Subcutaneous abdominal adipose tissue (tissue), 5 donors: ENCODE data around the gene ERH.

Experiments used
- H3K27ac ChIP-seq: one replicate; pipeline ENCODE4 v1.7.0; 2013; ENCODE audit warnings: low read depth, mild to moderate bottlenecking, inconsistent platforms, low read length, moderate library complexity
- H3K27me3 ChIP-seq, 5 donors: one replicate each; pipeline ENCODE4 v1.7.0; 2013; ENCODE audit warnings: low read length in 5 of 5, inconsistent platforms in 1 of 5; ENCODE audit not compliant: control insufficient read depth in 5 of 5, insufficient read depth in 4 of 5
- H3K36me3 ChIP-seq, 5 donors: one replicate each; pipeline ENCODE4 v1.7.0; 2013; ENCODE audit warnings: low read length in 5 of 5; ENCODE audit not compliant: control insufficient read depth in 5 of 5, insufficient read depth in 5 of 5
- H3K4me1 ChIP-seq, 5 donors: one replicate each; pipeline ENCODE4 v1.7.0; 2013; ENCODE audit warnings: low read length in 5 of 5, mild to moderate bottlenecking in 3 of 5, moderate library complexity in 1 of 5; ENCODE audit not compliant: control insufficient read depth in 5 of 5, insufficient read depth in 5 of 5
- H3K4me3 ChIP-seq, 5 donors: one replicate each; pipeline ENCODE4 v1.7.0; 2013; ENCODE audit warnings: low read length in 5 of 5, low read depth in 1 of 5
- H3K9ac ChIP-seq, 5 donors: one replicate each; pipeline ENCODE4 v1.7.0; 2013; ENCODE audit warnings: low read length in 5 of 5, mild to moderate bottlenecking in 4 of 5, moderate library complexity in 3 of 5
- H3K9me3 ChIP-seq, 5 donors: one replicate each; pipeline ENCODE4 v1.7.0; 2013; ENCODE audit warnings: low read length in 5 of 5; ENCODE audit not compliant: control insufficient read depth in 5 of 5
- donor health status: healthy.
- donor health status: healthy.
- donor health status: healthy.
- donor health status: healthy.
- donor health status: healthy.

ERH gene

GRCh38 chr14:69360438-69361108, 37.5 kb downstream of the ERH start:
- Histone ChIP-seq H3K27me3 (peaks cover 0 to 9% (median 0%) of the 10 kb centered on the region in 5 donors), H3K36me3 (no peaks in the 10 kb centered on the region), H3K4me1 (peaks cover 0 to 6% (median 3%) of the 10 kb centered on the region in 5 donors), H3K9me3 (no peaks in the 10 kb centered on the region), H3K27ac (no peak overlapping the region), H3K4me3 (no peak overlapping the region), H3K9ac (no peak overlapping the region)

GRCh38 chr14:69358966-69359365, 39.1 kb downstream of the ERH start:
- H3K27ac ChIP-seq: no peak overlapping the region
- no peak overlapping the region for H3K9ac ChIP-seq
- peaks cover 0 to 9% (median 0%) of the 10 kb centered on the region in 5 donors for H3K27me3 ChIP-seq
- H3K9me3 ChIP-seq: no peaks in the 10 kb centered on the region
- H3K4me3 ChIP-seq: no peak overlapping the region
- peaks cover 0 to 12% (median 3%) of the 10 kb centered on the region in 5 donors for H3K4me1 ChIP-seq
- peaks cover 0 to 2% (median 0%) of the 10 kb centered on the region in 5 donors for H3K36me3 ChIP-seq

- Histone ChIP-seq H3K27ac (no peak overlapping the region), H3K9me3 (no peaks in the 10 kb centered on the region), H3K9ac (no peak overlapping the region), H3K36me3 (peaks cover 0 to 2% (median 0%) of the 10 kb centered on the region in 5 donors), H3K4me1 (peaks cover 0 to 12% (median 3%) of the 10 kb centered on the region in 5 donors), H3K27me3 (peaks cover 0 to 9% (median 0%) of the 10 kb centered on the region in 5 donors), H3K4me3 (no peak overlapping the region)
Observed at GRCh38 chr14:69358233-69358963, 39.7 kb downstream of the ERH start.

- H3K36me3 ChIP-seq: peaks cover 0 to 2% (median 0%) of the 10 kb centered on the region in 5 donors
- H3K4me3 ChIP-seq: no peak overlapping the region
- H3K9ac ChIP-seq: no peak overlapping the region
- H3K27ac ChIP-seq: no peak overlapping the region
- no peaks in the 10 kb centered on the region for H3K9me3 ChIP-seq
- H3K4me1 ChIP-seq: peaks cover 0 to 12% (median 3%) of the 10 kb centered on the region in 5 donors
- H3K27me3 ChIP-seq: peaks cover 0 to 9% (median 0%) of the 10 kb centered on the region in 5 donors
Observed at GRCh38 chr14:69357544-69358200, 40.4 kb downstream of the ERH start.

- Histone ChIP-seq H3K27me3 (peaks cover 0 to 9% (median 0%) of the 10 kb centered on the region in 5 donors), H3K9ac (no peak overlapping the region), H3K4me3 (no peak overlapping the region), H3K4me1 (peaks cover 0 to 12% (median 3%) of the 10 kb centered on the region in 5 donors), H3K9me3 (no peaks in the 10 kb centered on the region), H3K36me3 (peaks cover 0 to 3% (median 0%) of the 10 kb centered on the region in 5 donors), H3K27ac (no peak overlapping the region)
Observed at GRCh38 chr14:69356903-69357543, 41.1 kb downstream of the ERH start.

GRCh38 chr14:69355607-69356281, 42.4 kb downstream of the ERH start:
- Histone ChIP-seq H3K9me3 (no peaks in the 10 kb centered on the region), H3K9ac (no peak overlapping the region), H3K4me1 (peaks cover 0 to 12% (median 3%) of the 10 kb centered on the region in 5 donors), H3K4me3 (no peak overlapping the region), H3K27me3 (peaks cover 0 to 9% (median 0%) of the 10 kb centered on the region in 5 donors), H3K27ac (peak overlapping the region; percentile 27), H3K36me3 (peaks cover 0 to 5% (median 3%) of the 10 kb centered on the region in 5 donors)

GRCh38 chr14:69355154-69355597, 42.9 kb downstream of the ERH start:
- H3K9ac ChIP-seq: no peak overlapping the region
- H3K27ac ChIP-seq: peak overlapping the region; percentile 27
- H3K4me3 ChIP-seq: no peak overlapping the region
- H3K36me3 ChIP-seq: peaks cover 0 to 5% (median 3%) of the 10 kb centered on the region in 5 donors
- H3K9me3 ChIP-seq: no peaks in the 10 kb centered on the region
- peaks cover 0 to 7% (median 0%) of the 10 kb centered on the region in 5 donors for H3K27me3 ChIP-seq
- peaks cover 0 to 12% (median 3%) of the 10 kb centered on the region in 5 donors for H3K4me1 ChIP-seq

GRCh38 chr14:69354383-69355153, 43.5 kb downstream of the ERH start:
- Histone ChIP-seq H3K27ac (peak overlapping the region; percentile 27), H3K4me1 (peaks cover 0 to 12% (median 3%) of the 10 kb centered on the region in 5 donors), H3K9me3 (no peaks in the 10 kb centered on the region), H3K9ac (no peak overlapping the region), H3K36me3 (peaks cover 0 to 5% (median 3%) of the 10 kb centered on the region in 5 donors), H3K27me3 (peaks cover 0 to 7% (median 0%) of the 10 kb centered on the region in 5 donors), H3K4me3 (no peak overlapping the region)
